Upper lobe of left lung (tissue), 4 donors: ENCODE data around the gene CHIC2.

Source experiments
- POLR2A ChIP-seq, 4 donors: fragments of 450-650 bp; IDR thresholded peaks; one replicate each; pipeline ENCODE4 v1.5.1; 2016 to 2017; ENCODE audit warnings: antibody characterized with exemption in 4 of 4, mild to moderate bottlenecking in 2 of 4
- TF ChIP-seq, protein P1 (sequence below), 6 experiments: fragments of 450-650 bp in 4 of 6; fragments of 200-600 bp in 2 of 6; sonication (generic) in 2 of 6; IDR thresholded peaks; one replicate each; pipeline ENCODE4 v1.5.1; 2016 to 2019; ENCODE audit warnings: antibody characterized with exemption in 6 of 6

DNA sequence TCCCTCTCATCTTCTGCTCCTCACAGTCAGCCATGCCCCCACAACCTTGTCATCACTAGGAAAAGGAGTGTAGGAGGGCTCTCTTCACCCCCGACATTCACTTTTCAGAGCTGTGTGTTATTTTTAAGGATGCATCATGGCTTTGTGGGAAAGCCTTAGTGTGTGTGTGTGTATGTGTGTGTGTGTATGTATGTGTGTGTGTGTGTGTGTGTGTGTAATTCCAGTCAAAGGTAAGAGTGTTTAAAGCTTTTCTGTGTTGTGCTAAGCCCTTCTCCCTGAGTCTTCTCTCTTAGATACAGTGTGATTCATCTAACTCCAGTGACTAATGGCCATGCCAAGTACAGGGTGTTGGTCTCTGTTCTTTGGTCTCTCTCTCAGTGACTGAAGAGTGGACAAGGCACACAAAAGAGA lies 76.6 kb downstream of the CHIC2 start:
- TF ChIP-seq, protein P1, sequence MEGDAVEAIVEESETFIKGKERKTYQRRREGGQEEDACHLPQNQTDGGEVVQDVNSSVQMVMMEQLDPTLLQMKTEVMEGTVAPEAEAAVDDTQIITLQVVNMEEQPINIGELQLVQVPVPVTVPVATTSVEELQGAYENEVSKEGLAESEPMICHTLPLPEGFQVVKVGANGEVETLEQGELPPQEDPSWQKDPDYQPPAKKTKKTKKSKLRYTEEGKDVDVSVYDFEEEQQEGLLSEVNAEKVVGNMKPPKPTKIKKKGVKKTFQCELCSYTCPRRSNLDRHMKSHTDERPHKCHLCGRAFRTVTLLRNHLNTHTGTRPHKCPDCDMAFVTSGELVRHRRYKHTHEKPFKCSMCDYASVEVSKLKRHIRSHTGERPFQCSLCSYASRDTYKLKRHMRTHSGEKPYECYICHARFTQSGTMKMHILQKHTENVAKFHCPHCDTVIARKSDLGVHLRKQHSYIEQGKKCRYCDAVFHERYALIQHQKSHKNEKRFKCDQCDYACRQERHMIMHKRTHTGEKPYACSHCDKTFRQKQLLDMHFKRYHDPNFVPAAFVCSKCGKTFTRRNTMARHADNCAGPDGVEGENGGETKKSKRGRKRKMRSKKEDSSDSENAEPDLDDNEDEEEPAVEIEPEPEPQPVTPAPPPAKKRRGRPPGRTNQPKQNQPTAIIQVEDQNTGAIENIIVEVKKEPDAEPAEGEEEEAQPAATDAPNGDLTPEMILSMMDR (IDR thresholded peaks at IDR 0.05), result no peak
- no peak for TF ChIP-seq POLR2A (IDR thresholded peaks at IDR 0.05)
